ENCODE results near the gene TCF4. TPM values are rescaled to one million over a fixed set of nuclear protein-coding genes. Genes with fewer than 3 reads are reported as not detected.

TCF4 gene
- total RNA-seq (10 to 100 TPM; 51.8 to 73.6 (median 61.9) TPM), polyA plus RNA-seq (17.3 TPM)
- long read RNA-seq, donor 1, full-length matches to known transcripts = 79 of 133 reads
- long read RNA-seq, donor 1, partial matches to known transcripts = 8 of 133 reads
- long read RNA-seq, donor 1, other reads (novel, unspliced or antisense) = 46 of 133 reads
- long read RNA-seq, donor 2, transcript TCF4-204 (13 exons, 2,372 nt) = major isoform, 8 of 19 reads
- long read RNA-seq, donor 2, partial matches to known transcripts = 1 of 19 reads
- long read RNA-seq, donor 2, other reads (novel, unspliced or antisense) = 6 of 19 reads
- long read RNA-seq, donor 3, full-length matches to known transcripts = 101 of 152 reads
- long read RNA-seq, donor 3, partial matches to known transcripts = 5 of 152 reads
- long read RNA-seq, donor 3, other reads (novel, unspliced or antisense) = 46 of 152 reads
- long read RNA-seq, donor 4, transcript TCF4-204 (13 exons, 2,372 nt) = major isoform, 8 of 17 reads
- long read RNA-seq, donor 4, partial matches to known transcripts = 1 of 17 reads
- long read RNA-seq, donor 4, other reads (novel, unspliced or antisense) = 3 of 17 reads

GRCh38 chr18:55588111-55588869 is at the start of gene TCF4:
Gene TCF4, minus strand, starts transcription at chr18:55588192. Its CDS starts 1,076 bp downstream, at chr18:55587116.
- ATAC-seq (peak; percentile 39 to 46), DNase-seq (peak; percentile 60 to 86 (median 85))
- Histone ChIP-seq H3K27ac (ENCODE audit: low read length) (peak within 1 kb of the TSS; percentile 98), H3K4me1 (ENCODE audit: control insufficient read depth, insufficient read depth, low read length) (peaks cover 2% of the 10 kb centered on the region), H3K4me3 (ENCODE audit: low read length) (peak within 1 kb of the TSS; percentile 100), H3K9me3 (ENCODE audit: control insufficient read depth, low read length) (no peaks in the 10 kb centered on the region), H3K27me3 (ENCODE audit: control insufficient read depth, insufficient read depth) (no peaks in the 10 kb centered on the region)
- WGBS = under 1% methylated on average over 46 of the region's 46 CpGs
- intact Hi-C loops (cut with DNase I) = loop anchor here (5.0 to 10.0 kb wide), 6 partner anchors 63 to 987 kb away; no protein-coding TSS in a partner anchor

- DNase-seq (no peak), ATAC-seq (no peak)
- Histone ChIP-seq H3K27me3 (ENCODE audit: control insufficient read depth, insufficient read depth) (no peaks in the 10 kb centered on the region), H3K4me1 (ENCODE audit: control insufficient read depth, insufficient read depth, low read length) (no peaks in the 10 kb centered on the region), H3K4me3 (ENCODE audit: low read length) (no peak overlapping the region), H3K9me3 (ENCODE audit: control insufficient read depth, low read length) (no peaks in the 10 kb centered on the region), H3K27ac (ENCODE audit: low read length) (no peak overlapping the region)
- WGBS = 71% methylated on average over 8 of the region's 8 CpGs
- intact Hi-C loops (cut with DNase I) = no loop called here
These were observed 49.2 kb upstream of the TCF4 start for GRCh38 chr18:55637204-55637603.

- Histone ChIP-seq H3K4me1 (ENCODE audit: control insufficient read depth, insufficient read depth, low read length) (no peaks in the 10 kb centered on the region), H3K9me3 (ENCODE audit: control insufficient read depth, low read length) (no peaks in the 10 kb centered on the region), H3K4me3 (ENCODE audit: low read length) (no peak overlapping the region), H3K27me3 (ENCODE audit: control insufficient read depth, insufficient read depth) (no peaks in the 10 kb centered on the region), H3K27ac (ENCODE audit: low read length) (no peak overlapping the region)
- ATAC-seq (no peak), DNase-seq (no peak)
- intact Hi-C loops (cut with DNase I) = no loop called here
- 46% methylated on average over 2 of the region's 2 CpGs for WGBS
These were observed 47.4 kb upstream of the TCF4 start for GRCh38 chr18:55635439-55635838.

GRCh38 chr18:55634545-55634944 is 46.6 kb upstream of the TCF4 start:
- intact Hi-C loops (cut with DNase I) = no loop called here
- WGBS = 74% methylated on average over 3 of the region's 3 CpGs
- no peak for DNase-seq

GRCh38 chr18:55633032-55633431 is 45.0 kb upstream of the TCF4 start:
- ATAC-seq (no peak), DNase-seq (no peak)
- H3K27ac ChIP-seq (ENCODE audit: low read length) = no peak overlapping the region
- no peak overlapping the region for H3K4me3 ChIP-seq (ENCODE audit: low read length)
- 68% methylated on average over 2 of the region's 2 CpGs for WGBS
- intact Hi-C loops (cut with DNase I) = no loop called here
- no peaks in the 10 kb centered on the region for H3K27me3 ChIP-seq (ENCODE audit: control insufficient read depth, insufficient read depth)
- no peaks in the 10 kb centered on the region for H3K9me3 ChIP-seq (ENCODE audit: control insufficient read depth, low read length)
- H3K4me1 ChIP-seq (ENCODE audit: control insufficient read depth, insufficient read depth, low read length) = no peaks in the 10 kb centered on the region

More at GRCh38 chr18:55634545-55634944, 46.6 kb upstream of the TCF4 start:
- Histone ChIP-seq H3K27ac (ENCODE audit: low read length) (no peak overlapping the region), H3K27me3 (ENCODE audit: control insufficient read depth, insufficient read depth) (no peaks in the 10 kb centered on the region), H3K4me3 (ENCODE audit: low read length) (no peak overlapping the region), H3K4me1 (ENCODE audit: control insufficient read depth, insufficient read depth, low read length) (no peaks in the 10 kb centered on the region), H3K9me3 (ENCODE audit: control insufficient read depth, low read length) (no peaks in the 10 kb centered on the region)
- ATAC-seq = no peak

GRCh38 chr18:55629133-55629532 is 41.1 kb upstream of the TCF4 start:
- DNase-seq (no peak), ATAC-seq (no peak)
- Histone ChIP-seq H3K4me1 (ENCODE audit: control insufficient read depth, insufficient read depth, low read length) (no peaks in the 10 kb centered on the region), H3K9me3 (ENCODE audit: control insufficient read depth, low read length) (no peaks in the 10 kb centered on the region), H3K27ac (ENCODE audit: low read length) (no peak overlapping the region), H3K4me3 (ENCODE audit: low read length) (no peak overlapping the region), H3K27me3 (ENCODE audit: control insufficient read depth, insufficient read depth) (no peaks in the 10 kb centered on the region)
- WGBS = 81% methylated on average over 1 of the region's 1 CpG
- intact Hi-C loops (cut with DNase I) = no loop called here

- no peaks in the 10 kb centered on the region for H3K27me3 ChIP-seq (ENCODE audit: control insufficient read depth, insufficient read depth)
- ATAC-seq (no peak), DNase-seq (no peak)
- no peak overlapping the region for H3K27ac ChIP-seq (ENCODE audit: low read length)
- 91% methylated on average over 1 of the region's 1 CpG for WGBS
- intact Hi-C loops (cut with DNase I) = no loop called here
- no peaks in the 10 kb centered on the region for H3K9me3 ChIP-seq (ENCODE audit: control insufficient read depth, low read length)
- H3K4me3 ChIP-seq (ENCODE audit: low read length) = no peak overlapping the region
- H3K4me1 ChIP-seq (ENCODE audit: control insufficient read depth, insufficient read depth, low read length) = no peaks in the 10 kb centered on the region
These were observed 39.0 kb upstream of the TCF4 start for GRCh38 chr18:55627007-55627406.

- Histone ChIP-seq H3K4me1 (ENCODE audit: control insufficient read depth, insufficient read depth, low read length) (no peaks in the 10 kb centered on the region), H3K4me3 (ENCODE audit: low read length) (no peak overlapping the region), H3K9me3 (ENCODE audit: control insufficient read depth, low read length) (no peaks in the 10 kb centered on the region), H3K27me3 (ENCODE audit: control insufficient read depth, insufficient read depth) (no peaks in the 10 kb centered on the region), H3K27ac (ENCODE audit: low read length) (no peak overlapping the region)
- 54% methylated on average over 2 of the region's 2 CpGs for WGBS
- ATAC-seq = no peak
- intact Hi-C loops (cut with DNase I) = no loop called here
- DNase-seq = no peak
These were observed 37.9 kb upstream of the TCF4 start for GRCh38 chr18:55625901-55626300.

- intact Hi-C loops (cut with DNase I) = no loop called here
- ATAC-seq = no peak
- WGBS = 96% methylated on average over 3 of the region's 3 CpGs
- Histone ChIP-seq H3K27me3 (ENCODE audit: control insufficient read depth, insufficient read depth) (no peaks in the 10 kb centered on the region), H3K27ac (ENCODE audit: low read length) (no peak overlapping the region), H3K4me3 (ENCODE audit: low read length) (no peak overlapping the region), H3K9me3 (ENCODE audit: control insufficient read depth, low read length) (no peaks in the 10 kb centered on the region), H3K4me1 (ENCODE audit: control insufficient read depth, insufficient read depth, low read length) (no peaks in the 10 kb centered on the region)
- DNase-seq = no peak
These were observed 35.6 kb upstream of the TCF4 start for GRCh38 chr18:55623626-55624025.

GRCh38 chr18:55610506-55610905 is 22.5 kb upstream of the TCF4 start:
- Histone ChIP-seq H3K9me3 (ENCODE audit: control insufficient read depth, low read length) (no peaks in the 10 kb centered on the region), H3K27ac (ENCODE audit: low read length) (no peak overlapping the region), H3K27me3 (ENCODE audit: control insufficient read depth, insufficient read depth) (no peaks in the 10 kb centered on the region), H3K4me1 (ENCODE audit: control insufficient read depth, insufficient read depth, low read length) (no peaks in the 10 kb centered on the region), H3K4me3 (ENCODE audit: low read length) (no peak overlapping the region)
- ATAC-seq = no peak
- DNase-seq = no peak
- 81% methylated on average over 2 of the region's 2 CpGs for WGBS
- intact Hi-C loops (cut with DNase I) = no loop called here

Data from right cardiac atrium (tissue), 5 donors.